OCI-LY1 (cell line): ENCODE data around the gene FXYD4.
"Not testable (repeated sequence)": the region's sequence is repeated elsewhere in the genome, so short reads cannot be mapped to it uniquely, and the experiment has no call there.

ENCODE experiments used
- CTCF ChIP-seq: fragments of 200-600 bp; sonication (generic), shearing (Covaris generic); IDR thresholded peaks from 2 replicates; pipeline ENCODE4 v1.5.1; 2017; ENCODE audit warnings: mild to moderate bottlenecking, antibody characterized with exemption, low read length, moderate library complexity, mixed read lengths
- EZH2 ChIP-seq: fragments of 200-600 bp; sonication (generic), shearing (Covaris generic); IDR thresholded peaks from 2 replicates; pipeline ENCODE4 v1.8.0; 2017; ENCODE audit warnings: borderline replicate concordance, mixed run types, mild to moderate bottlenecking, antibody characterized with exemption, low read length, moderate library complexity, mixed read lengths

GRCh38 chr10:43330049-43330823 is 41.2 kb upstream of the FXYD4 start:
- TF ChIP-seq CTCF, EZH2: not testable (repeated sequence)
